ENCODE results near the gene RAB36.

DNA sequence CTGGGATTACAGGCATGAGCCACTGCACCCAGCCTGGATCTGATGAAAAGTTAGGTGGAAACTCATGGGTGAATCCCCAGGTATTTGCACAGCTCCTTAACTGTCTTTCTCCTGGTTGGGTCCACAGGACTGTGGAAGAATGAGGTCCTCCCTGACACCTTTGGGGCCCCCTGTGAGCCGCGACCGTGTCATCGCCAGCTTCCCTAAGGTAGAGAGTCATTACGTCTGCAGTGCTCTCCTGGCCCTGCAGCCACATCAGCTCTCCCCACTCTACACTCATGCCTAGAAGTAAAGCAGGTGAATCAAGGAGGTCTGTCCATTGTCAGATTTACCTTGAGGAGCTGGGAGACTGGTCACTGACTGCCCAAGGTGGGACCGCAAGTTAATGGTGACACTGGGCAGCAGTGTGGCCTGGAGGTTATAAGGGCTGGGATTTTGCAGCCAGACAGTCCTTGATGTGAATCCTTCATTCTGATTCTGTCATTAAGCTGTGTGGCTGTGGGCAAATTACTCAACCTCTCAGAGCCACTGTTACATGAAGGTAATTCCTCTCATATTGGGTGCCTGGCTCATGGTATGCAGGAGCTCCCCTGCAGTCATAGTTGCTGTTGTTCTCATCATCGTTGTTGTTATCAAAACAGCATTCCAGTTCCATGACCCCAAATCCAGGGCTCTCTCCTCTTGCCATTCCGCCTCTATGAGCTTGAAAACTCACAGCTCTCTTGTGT is 1.4 kb downstream of the RAB36 start:
- no peak for TF ChIP-seq CTCF (IDR thresholded peaks at IDR 0.05; ENCODE audit: poor library complexity)
- no peak for TF ChIP-seq EZH2 (IDR thresholded peaks at IDR 0.05; ENCODE audit: borderline replicate concordance)
